ENCODE measurements around the gene KCNJ1. TPM values are rescaled to one million over a fixed set of nuclear protein-coding genes. Genes with fewer than 3 reads are reported as not detected.

KCNJ1 gene
- total and polyA plus RNA-seq, 2 donors (not counting 3 experiments of a cell fraction or from before 2014, with no cell fraction given) = not detected

DNA sequence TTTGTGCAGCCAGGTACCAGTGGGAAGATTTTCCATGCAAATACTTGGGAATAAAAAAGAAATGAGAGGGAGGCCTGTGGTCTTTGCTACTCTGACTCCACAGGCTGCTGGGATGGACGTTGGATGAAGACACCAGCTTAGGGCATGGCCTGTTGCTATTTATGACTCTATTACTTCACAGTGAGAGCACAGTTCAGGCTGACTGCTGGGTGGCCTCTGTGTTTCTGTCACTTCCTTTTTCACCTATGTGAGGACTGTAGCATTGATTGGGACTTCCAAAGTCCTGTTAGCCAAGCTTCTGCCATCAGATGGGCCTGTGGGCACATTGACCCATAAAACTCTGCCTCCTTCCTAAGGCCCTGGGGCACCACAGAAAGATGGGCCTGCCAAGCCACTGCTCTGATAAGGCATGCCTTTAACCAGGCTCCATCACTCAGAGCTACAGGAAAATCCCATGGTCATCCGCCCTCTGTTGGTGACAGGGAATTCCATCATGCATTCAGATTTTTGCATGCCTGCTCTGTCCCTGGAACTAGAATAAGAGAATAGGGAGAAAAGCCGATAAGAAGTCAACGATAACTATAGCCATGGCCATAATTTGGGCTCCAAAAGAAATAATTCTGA, 64.6 kb downstream of the KCNJ1 start:
- Histone ChIP-seq H3K4me3 (replicated peaks in 1 of 3; ENCODE audit: insufficient read depth in 1 of 3, low read depth in 1 of 3, low read length in 3 of 3) (no peak overlapping the region), H4K20me1 (replicated peaks; ENCODE audit: control insufficient read depth, extremely low read depth, insufficient read depth, low read length) (no peaks in the 10 kb centered on the region), H3K27ac (ENCODE audit: insufficient read depth, low read depth, low read length) (no peak overlapping the region), H3K9ac (replicated peaks; ENCODE audit: extremely low read depth, insufficient read depth, low read length) (no peak overlapping the region), H3K36me3 (ENCODE audit: control insufficient read depth in 2 of 2, extremely low read depth in 1 of 2, insufficient read depth in 2 of 2, low read length in 2 of 2) (peaks cover 27 to 51% of the 10 kb centered on the region in 2 experiments), H3K27me3 (ENCODE audit: control insufficient read depth in 2 of 2, insufficient read depth in 2 of 2, low read length in 2 of 2) (no peaks in the 10 kb centered on the region), H3K9me1 (replicated peaks; ENCODE audit: control insufficient read depth, extremely low read depth, insufficient read depth, low read length) (no peaks in the 10 kb centered on the region), H3K4me1 (ENCODE audit: control insufficient read depth, extremely low read depth, insufficient read depth, low read length) (no peaks in the 10 kb centered on the region), H3K4me2 (ENCODE audit: insufficient read depth, low read length) (no peak overlapping the region), H3K9me3 (replicated peaks; ENCODE audit: control insufficient read depth, insufficient read depth, low read length) (no peaks in the 10 kb centered on the region), H2AFZ (ENCODE audit: low read depth, low read length) (no peak overlapping the region), H3K79me2 (ENCODE audit: control insufficient read depth, insufficient read depth, low read length) (peaks cover 2% of the 10 kb centered on the region)
- TF ChIP-seq CTCF (IDR thresholded peaks at IDR 0.05; ENCODE audit: extremely low read depth in 1 of 2, insufficient read depth in 1 of 2, low read depth in 1 of 2, low read length in 2 of 2) (peak; percentile 43 to 44), EZH2 (IDR thresholded peaks at IDR 0.05; ENCODE audit: borderline replicate concordance, low read depth, low read length, severe bottlenecking) (no peak), MAX (IDR thresholded peaks at IDR 0.05; ENCODE audit: insufficient read depth, insufficient read length) (no peak)
- DNase-seq (ENCODE audit: low read depth, low spot score) = peak; percentile 36
- no TSS peak for BruUV-seq (replicated peaks)
- POLR2A ChIA-PET = no interaction called here
- CTCF ChIA-PET = interaction anchor here (0.6 to 1.8 kb wide), 11 partner anchors 9 to 645 kb away, joined by 3 to 13 read pairs (median 4); no protein-coding TSS in a partner anchor
- FAIRE-seq = no peak
- dilution Hi-C loops (cut with MboI; ENCODE audit: extremely low pct_ligation_motif_present, low sequenced_read_pairs) (no loop called here), intact Hi-C loops (cut with micrococcal nuclease) (loop anchor here (1.0 to 2.0 kb wide), 3 partner anchors 29 to 58 kb away; no protein-coding TSS in a partner anchor)

DNA sequence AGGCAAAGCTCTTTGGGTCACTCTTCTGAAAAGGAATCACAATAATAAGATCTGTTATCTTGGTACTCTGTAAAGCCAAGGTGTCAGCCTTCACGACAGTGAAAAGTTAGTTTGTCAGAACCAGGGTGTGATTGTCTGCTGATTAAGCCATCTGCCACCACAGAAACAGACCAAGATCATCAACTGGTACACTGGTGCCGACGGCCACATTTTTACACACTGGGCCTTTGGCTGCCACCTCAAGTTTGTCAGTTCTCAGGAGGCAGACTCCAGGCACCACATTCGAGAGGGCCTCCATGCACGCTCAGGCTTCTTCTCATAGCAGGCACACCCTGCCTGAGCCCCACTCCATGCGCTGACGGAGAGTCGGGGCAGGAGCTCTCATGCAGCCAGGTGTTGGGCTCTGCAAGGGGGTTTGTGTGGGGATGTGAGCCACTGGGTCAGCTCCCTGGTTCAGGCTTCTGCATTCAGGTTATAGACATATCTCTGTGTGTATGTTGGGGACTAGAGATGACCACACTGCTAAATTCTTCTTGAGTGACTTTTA, 66.2 kb downstream of the KCNJ1 start:
- no peak for FAIRE-seq

More for the DNA sequence above, 66.2 kb downstream of the KCNJ1 start:
- H3K9me1 ChIP-seq (replicated peaks; ENCODE audit: control insufficient read depth, extremely low read depth, insufficient read depth, low read length) = no peaks in the 10 kb centered on the region
- no peaks in the 10 kb centered on the region for H3K4me1 ChIP-seq (ENCODE audit: control insufficient read depth, extremely low read depth, insufficient read depth, low read length)
- no peak overlapping the region for H3K9ac ChIP-seq (replicated peaks; ENCODE audit: extremely low read depth, insufficient read depth, low read length)
- H3K36me3 ChIP-seq (ENCODE audit: control insufficient read depth in 2 of 2, extremely low read depth in 1 of 2, insufficient read depth in 2 of 2, low read length in 2 of 2) = peaks cover 28 to 49% of the 10 kb centered on the region in 2 experiments
- ChIA-PET CTCF (no interaction called here), POLR2A (no interaction called here)
- peaks cover 2% of the 10 kb centered on the region for H3K79me2 ChIP-seq (ENCODE audit: control insufficient read depth, insufficient read depth, low read length)
- H3K27ac ChIP-seq (ENCODE audit: insufficient read depth, low read depth, low read length) = no peak overlapping the region
- dilution Hi-C loops (cut with MboI; ENCODE audit: extremely low pct_ligation_motif_present, low sequenced_read_pairs) (no loop called here), intact Hi-C loops (cut with micrococcal nuclease) (no loop called here)
- no peaks in the 10 kb centered on the region for H4K20me1 ChIP-seq (replicated peaks; ENCODE audit: control insufficient read depth, extremely low read depth, insufficient read depth, low read length)
- H3K4me3 ChIP-seq (replicated peaks in 1 of 3; ENCODE audit: insufficient read depth in 1 of 3, low read depth in 1 of 3, low read length in 3 of 3) = no peak overlapping the region
- DNase-seq (ENCODE audit: low read depth, low spot score) = no peak
- no peaks in the 10 kb centered on the region for H3K9me3 ChIP-seq (replicated peaks; ENCODE audit: control insufficient read depth, insufficient read depth, low read length)
- H3K27me3 ChIP-seq (ENCODE audit: control insufficient read depth in 2 of 2, insufficient read depth in 2 of 2, low read length in 2 of 2) = no peaks in the 10 kb centered on the region
- BruUV-seq (replicated peaks) = no TSS peak
- no peak overlapping the region for H2AFZ ChIP-seq (ENCODE audit: low read depth, low read length)
- no peak overlapping the region for H3K4me2 ChIP-seq (ENCODE audit: insufficient read depth, low read length)
- TF ChIP-seq MAX (IDR thresholded peaks at IDR 0.05; ENCODE audit: insufficient read depth, insufficient read length) (no peak), MYC (IDR thresholded peaks at IDR 0.05; ENCODE audit: low read depth, low read length) (no peak), EZH2 (IDR thresholded peaks at IDR 0.05; ENCODE audit: borderline replicate concordance, low read depth, low read length, severe bottlenecking) (no peak), JUN (IDR thresholded peaks at IDR 0.05; ENCODE audit: borderline replicate concordance, insufficient read depth, insufficient read length, low read depth) (no peak), FOS (IDR thresholded peaks at IDR 0.05; ENCODE audit: borderline replicate concordance, insufficient read depth, low read length) (no peak), POLR2AphosphoS5 (IDR thresholded peaks at IDR 0.05; ENCODE audit: insufficient read depth, low read depth, low read length) (no peak), CTCF (IDR thresholded peaks at IDR 0.05; ENCODE audit: extremely low read depth in 1 of 2, insufficient read depth in 1 of 2, low read depth in 1 of 2, low read length in 2 of 2) (no peak), POLR2A (IDR thresholded peaks at IDR 0.05; ENCODE audit: low read depth, low read length) (no peak), GATA2 (IDR thresholded peaks at IDR 0.05; ENCODE audit: insufficient read depth, insufficient read length, low read depth, low read length) (no peak)
